ENCODE data around the gene P2RX7.

P2RX7 gene

GRCh38 chr12:121172145-121172544 lies 39.5 kb downstream of the P2RX7 start:
- Histone ChIP-seq H3K27me3 (ENCODE audit: insufficient read depth, poor library complexity, severe bottlenecking) (no peaks in the 10 kb centered on the region), H3K4me3 (replicated peaks; ENCODE audit: insufficient read depth, low read length) (no peak overlapping the region), H3K27ac (replicated peaks) (no peak overlapping the region)
- TF ChIP-seq POLR2AphosphoS5 (IDR thresholded peaks at IDR 0.05; ENCODE audit: low read depth) (no peak), SPI1 (IDR thresholded peaks at IDR 0.05; ENCODE audit: borderline replicate concordance, low read depth) (no peak), CTCF (IDR thresholded peaks at IDR 0.05; ENCODE audit: insufficient read depth, low read length) (no peak), GABPA (IDR thresholded peaks at IDR 0.05; ENCODE audit: low read depth) (no peak)
- TF ChIP-seq, protein P1, sequence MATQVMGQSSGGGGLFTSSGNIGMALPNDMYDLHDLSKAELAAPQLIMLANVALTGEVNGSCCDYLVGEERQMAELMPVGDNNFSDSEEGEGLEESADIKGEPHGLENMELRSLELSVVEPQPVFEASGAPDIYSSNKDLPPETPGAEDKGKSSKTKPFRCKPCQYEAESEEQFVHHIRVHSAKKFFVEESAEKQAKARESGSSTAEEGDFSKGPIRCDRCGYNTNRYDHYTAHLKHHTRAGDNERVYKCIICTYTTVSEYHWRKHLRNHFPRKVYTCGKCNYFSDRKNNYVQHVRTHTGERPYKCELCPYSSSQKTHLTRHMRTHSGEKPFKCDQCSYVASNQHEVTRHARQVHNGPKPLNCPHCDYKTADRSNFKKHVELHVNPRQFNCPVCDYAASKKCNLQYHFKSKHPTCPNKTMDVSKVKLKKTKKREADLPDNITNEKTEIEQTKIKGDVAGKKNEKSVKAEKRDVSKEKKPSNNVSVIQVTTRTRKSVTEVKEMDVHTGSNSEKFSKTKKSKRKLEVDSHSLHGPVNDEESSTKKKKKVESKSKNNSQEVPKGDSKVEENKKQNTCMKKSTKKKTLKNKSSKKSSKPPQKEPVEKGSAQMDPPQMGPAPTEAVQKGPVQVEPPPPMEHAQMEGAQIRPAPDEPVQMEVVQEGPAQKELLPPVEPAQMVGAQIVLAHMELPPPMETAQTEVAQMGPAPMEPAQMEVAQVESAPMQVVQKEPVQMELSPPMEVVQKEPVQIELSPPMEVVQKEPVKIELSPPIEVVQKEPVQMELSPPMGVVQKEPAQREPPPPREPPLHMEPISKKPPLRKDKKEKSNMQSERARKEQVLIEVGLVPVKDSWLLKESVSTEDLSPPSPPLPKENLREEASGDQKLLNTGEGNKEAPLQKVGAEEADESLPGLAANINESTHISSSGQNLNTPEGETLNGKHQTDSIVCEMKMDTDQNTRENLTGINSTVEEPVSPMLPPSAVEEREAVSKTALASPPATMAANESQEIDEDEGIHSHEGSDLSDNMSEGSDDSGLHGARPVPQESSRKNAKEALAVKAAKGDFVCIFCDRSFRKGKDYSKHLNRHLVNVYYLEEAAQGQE (IDR thresholded peaks at IDR 0.05; ENCODE audit: insufficient replicate concordance, low read depth), result no peak
- no peak for DNase-seq (ENCODE audit: low read depth in 1 of 2, low spot score in 1 of 2)

- peak overlapping the region; percentile 32; the same call in 1 of the 2 replicates for H3K27ac ChIP-seq (replicated peaks)
- no peak overlapping the region for H3K4me3 ChIP-seq (replicated peaks; ENCODE audit: insufficient read depth, low read length)
- H3K27me3 ChIP-seq (ENCODE audit: insufficient read depth, poor library complexity, severe bottlenecking), result no peaks in the 10 kb centered on the region
- DNase-seq (ENCODE audit: low read depth in 1 of 2, low spot score in 1 of 2), result peak in 1 of 2 experiments; percentile 75
- TF ChIP-seq, protein P1 (IDR thresholded peaks at IDR 0.05; ENCODE audit: insufficient replicate concordance, low read depth), result no peak
- TF ChIP-seq SPI1 (IDR thresholded peaks at IDR 0.05; ENCODE audit: borderline replicate concordance, low read depth) (peak; percentile 24; the same call in 1 of the 2 replicates), GABPA (IDR thresholded peaks at IDR 0.05; ENCODE audit: low read depth) (no peak), CTCF (IDR thresholded peaks at IDR 0.05; ENCODE audit: insufficient read depth, low read length) (no peak)
Measured at GRCh38 chr12:121175383-121176119, 42.9 kb downstream of the P2RX7 start.

- Histone ChIP-seq H3K27ac (replicated peaks) (no peak overlapping the region), H3K27me3 (ENCODE audit: insufficient read depth, poor library complexity, severe bottlenecking) (no peaks in the 10 kb centered on the region), H3K4me3 (replicated peaks; ENCODE audit: insufficient read depth, low read length) (no peak overlapping the region)
- no peak for DNase-seq (ENCODE audit: low read depth in 1 of 2, low spot score in 1 of 2)
- no peak; the same call in 1 of the 2 replicates for TF ChIP-seq SPI1 (IDR thresholded peaks at IDR 0.05; ENCODE audit: borderline replicate concordance, low read depth)
- TF ChIP-seq GABPA (IDR thresholded peaks at IDR 0.05; ENCODE audit: low read depth), result no peak
- TF ChIP-seq, protein P1 (IDR thresholded peaks at IDR 0.05; ENCODE audit: insufficient replicate concordance, low read depth), result no peak
- TF ChIP-seq POLR2AphosphoS5 (IDR thresholded peaks at IDR 0.05; ENCODE audit: low read depth), result no peak
- no peak for TF ChIP-seq CTCF (IDR thresholded peaks at IDR 0.05; ENCODE audit: insufficient read depth, low read length)
Measured at GRCh38 chr12:121176826-121177529, 44.3 kb downstream of the P2RX7 start.

Data from HL-60 (cell line).